Jurkat, Clone E6-1 (cell line): ENCODE measurements around the gene BSN.

Source experiments
- DNase-seq: peaks from one replicate; pipeline ENCODE4 v3.0.0-alpha.2; 2011; ENCODE audit warnings: low read depth, low spot score
- H3K4me3 ChIP-seq: 2 replicates; pipeline ENCODE4 v1.5.1; 2011; ENCODE audit warnings: mild to moderate bottlenecking, low read length, control low read depth, moderate library complexity

Gene BSN

GRCh38 chr3:49718858-49719213, 164.6 kb downstream of the BSN start:
- H3K4me3 ChIP-seq, result peak overlapping the region; percentile 57
- no peak for DNase-seq

GRCh38 chr3:49719214-49719884, 165.1 kb downstream of the BSN start, which contains the start of gene AMIGO3:
Gene AMIGO3 (minus strand): TSS chr3:49719684. CDS start chr3:49719465, 219 bp downstream.
- H3K4me3 ChIP-seq, result peak within 1 kb of the TSS; percentile 57
- peak; percentile 81 for DNase-seq
